GM23338 (cell line): ENCODE measurements around the gene MAPT. TPM values are rescaled to one million over a fixed set of nuclear protein-coding genes. Genes with fewer than 3 reads are reported as not detected.

Experiments used
- CREB1 ChIP-seq: fragments of 250-450 bp; sonication (Bioruptor Pico); IDR thresholded peaks from 2 replicates; pipeline ENCODE4 v1.5.0; 2020; ENCODE audit warnings: low read depth, mild to moderate bottlenecking, moderate library complexity
- CTCF ChIP-seq, 2 experiments: fragments of 200-600 bp in 1 of 2; sonication (generic) in 1 of 2; conservative IDR thresholded peaks; 2 replicates each; pipeline versions ENCODE4 v1.5.1 to v1.6.1; 2016 to 2017; ENCODE audit warnings: antibody characterized with exemption in 2 of 2, low read depth in 2 of 2, mild to moderate bottlenecking in 2 of 2, moderate library complexity in 1 of 2
- ETS1 ChIP-seq: IDR thresholded peaks from 2 replicates; pipeline ENCODE4 v1.6.1; 2016; ENCODE audit warnings: antibody characterized with exemption
- EZH2 ChIP-seq: fragments of 200-600 bp; sonication (generic); IDR thresholded peaks from one replicate; pipeline ENCODE4 v1.8.0; 2017; ENCODE audit warnings: antibody characterized with exemption, mild to moderate bottlenecking, low read depth; ENCODE audit not compliant: unreplicated experiment
- EZH2phosphoT487 ChIP-seq: fragments of 200-600 bp; sonication (generic); IDR thresholded peaks from one replicate; pipeline ENCODE4 v1.8.1; 2018; ENCODE audit warnings: antibody characterized with exemption; ENCODE audit not compliant: unreplicated experiment
- JUNB ChIP-seq: IDR thresholded peaks from one replicate; pipeline ENCODE4 v1.6.1; 2016; ENCODE audit warnings: antibody characterized with exemption; ENCODE audit not compliant: unreplicated experiment
- NANOG ChIP-seq: IDR thresholded peaks from 2 replicates; pipeline ENCODE4 v1.6.1; 2016; ENCODE audit warnings: antibody characterized with exemption, borderline replicate concordance
- ZNF331 ChIP-seq: fragments of 250-450 bp; sonication (Bioruptor Pico); IDR thresholded peaks from 2 replicates; pipeline ENCODE4 v1.5.0; 2020; ENCODE audit warnings: low read depth, mild to moderate bottlenecking, moderate library complexity
- ZNF462 ChIP-seq: fragments of 250-450 bp; sonication (Bioruptor Pico); IDR thresholded peaks from 2 replicates; pipeline ENCODE4 v1.5.0; 2020; ENCODE audit warnings: mild to moderate bottlenecking, moderate library complexity
- polyA plus RNA-seq: library from polyadenylated mRNA; unstranded; fragments of >200 nt; fragmentation: Nextera tagmentation; extraction: Ambion mirVana; gene quantifications from 2 replicates; pipeline ENCODE4 v1.2.1, GENCODE V29; 2016
- total RNA-seq: library from RNA; depleted of rRNA; stranded (reverse); fragments of >200 nt; shearing (Covaris generic); gene quantifications from 2 replicates; pipeline ENCODE4 v1.2.3, GENCODE V29; 2014

MAPT gene
- total and polyA plus RNA-seq, 2 experiments from 2014 or later: 1.1 to 2.1 TPM

- TF ChIP-seq ZNF462 (CRISPR knock-in tag) (no peak), ETS1 (no peak), NANOG (no peak), ZNF331 (CRISPR knock-in tag) (no peak), CREB1 (CRISPR knock-in tag) (no peak), EZH2phosphoT487 (no peak), EZH2 (no peak), JUNB (no peak), CTCF (conservative IDR thresholded peaks at IDR 0.05; ENCODE audit: low read depth in 2 of 2) (no peak)
Measured at GRCh38 chr17:45886852-45887251, 7.5 kb upstream of the MAPT start (continued).
